Neutrophil (primary cell): Measurements from ENCODE around the gene UHRF1.
A peak's percentile ranks its signal among the peaks of the same experiment; 100 is the strongest.

Experiments used
- H3K27ac ChIP-seq: fragments of 200-600 bp; sonication (generic); 2 replicates; pipeline ENCODE4 v1.5.1; 2016; ENCODE audit warnings: mild to moderate bottlenecking, moderate library complexity
- H3K27me3 ChIP-seq: fragments of 200-600 bp; sonication (generic); 2 replicates; pipeline ENCODE4 v1.6.0; 2016; ENCODE audit warnings: mild to moderate bottlenecking
- H3K36me3 ChIP-seq: fragments of 200-600 bp; sonication (generic); 2 replicates; pipeline ENCODE4 v1.5.1; 2017
- H3K4me1 ChIP-seq, 2 experiments: fragments of 200-600 bp in 1 of 2; sonication (generic) in 1 of 2; 1 replicate in 1 of 2; 2 replicates in 1 of 2; pipeline versions ENCODE4 v1.5.1 to v1.6.1; 2013 to 2016; ENCODE audit warnings: low read depth in 1 of 2, low read length in 1 of 2, mild to moderate bottlenecking in 1 of 2, moderate library complexity in 1 of 2; ENCODE audit not compliant: control insufficient read depth in 1 of 2, insufficient read depth in 1 of 2
- H3K4me3 ChIP-seq, 2 experiments: fragments of 200-600 bp in 1 of 2; sonication (generic) in 1 of 2; 1 replicate in 1 of 2; 2 replicates in 1 of 2; pipeline ENCODE4 v1.5.1; 2013 to 2016; ENCODE audit warnings: low read depth in 1 of 2, low read length in 1 of 2, mild to moderate bottlenecking in 1 of 2, moderate library complexity in 1 of 2
- H3K9me3 ChIP-seq: fragments of 200-600 bp; sonication (generic); 2 replicates; pipeline ENCODE4 v1.5.1; 2016
- TF ChIP-seq, protein P1 (sequence below): fragments of 200-600 bp; sonication (generic); IDR thresholded peaks from 2 replicates; pipeline ENCODE4 v1.5.1; 2016; ENCODE audit warnings: antibody characterized with exemption

The UHRF1 gene

DNA sequence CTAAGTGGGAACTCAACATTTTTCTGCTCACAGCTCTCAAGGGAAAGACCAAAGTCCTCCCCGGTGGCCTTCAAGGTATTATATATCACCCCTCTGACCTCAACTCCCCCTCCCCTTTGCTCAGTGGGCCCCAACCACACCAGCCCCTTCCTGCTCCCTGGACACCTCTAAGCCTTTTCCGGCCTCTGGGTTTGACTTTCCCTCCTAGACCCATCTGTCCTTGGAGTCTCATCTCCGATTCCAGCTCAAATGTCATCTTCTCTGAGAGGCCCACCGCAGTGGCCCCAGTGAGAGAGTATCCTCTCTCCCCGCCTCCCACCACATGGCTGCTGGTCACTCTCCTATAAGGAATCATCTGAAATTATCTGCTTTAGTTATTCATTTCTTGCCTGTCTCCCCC lies 941 bp upstream of the UHRF1 start:
- Histone ChIP-seq H3K27ac (no peak overlapping the region), H3K9me3 (no peaks in the 10 kb centered on the region), H3K27me3 (no peaks in the 10 kb centered on the region), H3K4me1 (peaks cover 41 to 44% of the 10 kb centered on the region in 2 experiments), H3K4me3 (no peak overlapping the region), H3K36me3 (peaks cover 3% of the 10 kb centered on the region)
- TF ChIP-seq, protein P1, sequence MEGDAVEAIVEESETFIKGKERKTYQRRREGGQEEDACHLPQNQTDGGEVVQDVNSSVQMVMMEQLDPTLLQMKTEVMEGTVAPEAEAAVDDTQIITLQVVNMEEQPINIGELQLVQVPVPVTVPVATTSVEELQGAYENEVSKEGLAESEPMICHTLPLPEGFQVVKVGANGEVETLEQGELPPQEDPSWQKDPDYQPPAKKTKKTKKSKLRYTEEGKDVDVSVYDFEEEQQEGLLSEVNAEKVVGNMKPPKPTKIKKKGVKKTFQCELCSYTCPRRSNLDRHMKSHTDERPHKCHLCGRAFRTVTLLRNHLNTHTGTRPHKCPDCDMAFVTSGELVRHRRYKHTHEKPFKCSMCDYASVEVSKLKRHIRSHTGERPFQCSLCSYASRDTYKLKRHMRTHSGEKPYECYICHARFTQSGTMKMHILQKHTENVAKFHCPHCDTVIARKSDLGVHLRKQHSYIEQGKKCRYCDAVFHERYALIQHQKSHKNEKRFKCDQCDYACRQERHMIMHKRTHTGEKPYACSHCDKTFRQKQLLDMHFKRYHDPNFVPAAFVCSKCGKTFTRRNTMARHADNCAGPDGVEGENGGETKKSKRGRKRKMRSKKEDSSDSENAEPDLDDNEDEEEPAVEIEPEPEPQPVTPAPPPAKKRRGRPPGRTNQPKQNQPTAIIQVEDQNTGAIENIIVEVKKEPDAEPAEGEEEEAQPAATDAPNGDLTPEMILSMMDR = no peak

DNA sequence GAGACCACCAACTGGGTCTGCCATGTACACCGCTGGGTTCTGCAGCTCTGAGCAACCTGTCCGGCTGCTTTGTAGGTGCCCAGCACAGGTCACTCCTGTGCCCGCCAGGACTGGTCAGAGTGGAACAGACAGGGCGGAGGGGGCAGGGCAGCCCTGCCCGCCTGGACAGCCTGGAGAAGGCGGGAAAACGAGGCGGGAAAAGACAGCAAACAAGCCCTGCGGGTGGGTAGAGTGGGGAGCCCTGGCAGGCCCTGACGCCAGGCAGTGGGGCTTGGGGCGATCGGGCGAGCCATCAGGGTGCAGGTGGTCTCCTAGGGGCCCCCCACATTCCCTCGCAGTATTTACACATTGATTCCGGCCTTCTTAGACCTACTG lies 533 bp upstream of the UHRF1 start:
- H3K4me3 ChIP-seq = peak overlapping the region in 1 of 2 experiments; percentile 85
- TF ChIP-seq, protein P1 = no peak

DNA sequence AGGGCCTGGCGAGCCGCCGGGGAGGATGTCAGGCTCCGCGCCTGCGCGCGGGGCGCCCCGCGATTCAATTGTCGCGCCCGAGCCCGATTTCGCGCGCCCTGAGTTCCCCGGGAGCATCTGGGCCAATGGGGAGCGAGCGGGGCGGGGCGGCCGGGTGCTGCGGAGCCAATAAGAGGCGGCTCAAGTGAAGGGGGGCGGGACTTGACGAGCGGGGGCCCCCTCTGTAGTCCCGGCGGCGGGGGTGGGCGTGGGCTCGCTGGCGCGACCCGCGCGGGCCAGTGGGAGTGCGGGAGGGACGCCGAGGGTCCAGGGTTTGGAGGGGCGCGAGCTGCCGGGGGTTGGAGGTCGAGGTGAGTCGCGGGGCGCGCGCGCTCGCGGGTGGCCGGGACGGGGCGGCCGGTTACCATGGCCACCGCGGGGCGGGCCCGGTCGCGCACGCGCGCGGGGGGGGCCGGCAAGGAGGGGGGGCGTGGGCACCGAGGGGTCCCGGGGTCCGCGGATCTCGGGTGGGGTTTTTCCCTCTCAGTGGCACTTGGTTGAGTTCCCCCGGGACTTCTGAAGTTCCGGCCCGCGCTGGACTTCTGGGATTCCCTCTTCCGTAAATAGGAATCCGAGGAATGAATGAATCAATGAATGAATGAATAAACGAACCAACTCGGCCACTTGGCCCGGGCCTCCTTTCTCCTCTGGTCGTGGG lies 744 bp downstream of the UHRF1 start:
- TF ChIP-seq, protein P1 = peak; percentile 30
- Histone ChIP-seq H3K4me1 (peaks cover 58 to 60% of the 10 kb centered on the region in 2 experiments), H3K36me3 (peaks cover 3% of the 10 kb centered on the region), H3K4me3 (peak overlapping the region; percentile 60 to 85), H3K27ac (peak overlapping the region; percentile 76), H3K9me3 (no peaks in the 10 kb centered on the region), H3K27me3 (no peaks in the 10 kb centered on the region)

More for the DNA sequence above, 533 bp upstream of the UHRF1 start:
- peaks cover 45 to 48% of the 10 kb centered on the region in 2 experiments for H3K4me1 ChIP-seq
- H3K9me3 ChIP-seq = no peaks in the 10 kb centered on the region
- H3K27me3 ChIP-seq = no peaks in the 10 kb centered on the region
- no peak overlapping the region for H3K27ac ChIP-seq
- peaks cover 3% of the 10 kb centered on the region for H3K36me3 ChIP-seq

DNA sequence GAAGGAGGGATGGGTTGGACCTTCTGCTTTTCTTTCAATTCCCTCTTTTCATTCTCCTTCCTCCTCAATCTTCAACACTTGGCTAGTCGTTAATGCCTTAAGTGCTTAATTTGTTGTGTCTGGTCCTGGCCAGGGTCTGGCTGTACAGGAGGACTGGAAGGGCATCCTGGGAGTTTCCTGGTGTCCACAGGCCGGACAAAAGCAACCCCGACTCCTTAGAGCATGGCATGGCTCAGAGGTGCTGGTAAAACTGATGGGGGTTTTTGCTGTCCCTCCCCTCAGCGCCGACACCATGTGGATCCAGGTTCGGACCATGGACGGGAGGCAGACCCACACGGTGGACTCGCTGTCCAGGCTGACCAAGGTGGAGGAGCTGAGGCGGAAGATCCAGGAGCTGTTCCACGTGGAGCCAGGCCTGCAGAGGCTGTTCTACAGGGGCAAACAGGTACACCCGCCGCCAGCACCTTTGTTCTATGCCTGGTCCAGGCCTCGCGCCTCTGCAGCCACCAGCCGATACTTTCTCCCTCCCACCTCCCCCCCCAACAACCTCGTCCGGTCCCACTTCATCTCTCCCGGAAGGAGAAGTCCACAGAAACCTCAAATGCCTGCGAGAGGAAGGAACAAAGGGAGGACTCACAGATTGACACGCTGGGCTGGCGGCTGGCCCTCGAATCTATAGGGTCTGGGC lies 1.4 kb downstream of the UHRF1 start:
- Histone ChIP-seq H3K4me3 (peak overlapping the region; percentile 60 to 85), H3K27me3 (no peaks in the 10 kb centered on the region), H3K36me3 (peaks cover 3% of the 10 kb centered on the region), H3K9me3 (no peaks in the 10 kb centered on the region), H3K4me1 (peaks cover 65 to 67% of the 10 kb centered on the region in 2 experiments), H3K27ac (peak overlapping the region; percentile 76)
- TF ChIP-seq, protein P1 = no peak

DNA sequence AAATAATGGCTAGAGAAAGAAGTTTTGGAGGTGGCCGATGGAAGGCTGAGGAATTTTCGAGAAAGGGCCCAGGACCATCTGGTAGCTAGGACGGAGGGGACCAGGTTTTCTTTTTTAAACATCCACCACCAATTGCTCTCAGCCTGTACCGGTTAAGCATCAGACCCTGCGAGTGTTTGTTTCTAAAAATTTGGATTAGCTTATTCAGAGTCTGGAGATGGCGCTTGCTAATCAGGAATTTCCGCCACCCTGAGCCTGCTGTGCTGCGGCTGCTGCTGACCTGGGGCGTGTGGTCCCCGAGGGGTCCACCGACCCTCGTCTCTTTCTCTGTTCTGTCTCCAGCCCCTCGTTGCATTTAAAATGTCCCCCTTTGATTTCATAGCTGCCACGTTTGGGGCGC lies 2.0 kb downstream of the UHRF1 start:
- H3K9me3 ChIP-seq = no peaks in the 10 kb centered on the region
- H3K36me3 ChIP-seq = peaks cover 3% of the 10 kb centered on the region
- peak overlapping the region; percentile 76 for H3K27ac ChIP-seq
- H3K27me3 ChIP-seq = no peaks in the 10 kb centered on the region
- H3K4me3 ChIP-seq = peak overlapping the region; percentile 60 to 85
- peaks cover 71 to 73% of the 10 kb centered on the region in 2 experiments for H3K4me1 ChIP-seq
- TF ChIP-seq, protein P1 = no peak
